Prostate gland (tissue), 2 donors: ENCODE measurements around the gene ITPRID2.

Experiments
- CTCF ChIP-seq, 4 experiments: fragments of 200-600 bp in 2 of 4; fragments of 450-650 bp in 2 of 4; sonication (generic) in 2 of 4; IDR thresholded peaks; 1 replicate in 3 of 4; 2 replicates in 1 of 4; pipeline ENCODE4 v1.5.1; 2016 to 2019; ENCODE audit warnings: antibody characterized with exemption in 4 of 4, mild to moderate bottlenecking in 2 of 4, moderate library complexity in 2 of 4
- POLR2A ChIP-seq: fragments of 450-650 bp; IDR thresholded peaks from one replicate; pipeline ENCODE4 v1.6.1; 2016; ENCODE audit warnings: antibody characterized with exemption, mild to moderate bottlenecking
- POLR2AphosphoS5 ChIP-seq: sonication (generic); formaldehyde crosslinking; IDR thresholded peaks from one replicate; pipeline ENCODE4 v1.6.1; 2017; ENCODE audit warnings: antibody characterized with exemption

GRCh38 chr2:181895818-181896217 lies 4.3 kb downstream of the ITPRID2 start:
- TF ChIP-seq CTCF (IDR thresholded peaks at IDR 0.05): no peak
- no peak for TF ChIP-seq POLR2AphosphoS5
- TF ChIP-seq POLR2A: no peak
